HG03108 (cell line): ENCODE results near the gene SHB.
A peak's percentile ranks its signal among the peaks of the same experiment; 100 is the strongest.

Source experiments
- ATAC-seq: cut with Tn5 transposase; IDR thresholded peaks from one replicate; pipeline ENCODE4 v1.9.1; 2021; ENCODE audit warnings: moderate library complexity; ENCODE audit not compliant: unreplicated experiment

SHB gene, protein sequence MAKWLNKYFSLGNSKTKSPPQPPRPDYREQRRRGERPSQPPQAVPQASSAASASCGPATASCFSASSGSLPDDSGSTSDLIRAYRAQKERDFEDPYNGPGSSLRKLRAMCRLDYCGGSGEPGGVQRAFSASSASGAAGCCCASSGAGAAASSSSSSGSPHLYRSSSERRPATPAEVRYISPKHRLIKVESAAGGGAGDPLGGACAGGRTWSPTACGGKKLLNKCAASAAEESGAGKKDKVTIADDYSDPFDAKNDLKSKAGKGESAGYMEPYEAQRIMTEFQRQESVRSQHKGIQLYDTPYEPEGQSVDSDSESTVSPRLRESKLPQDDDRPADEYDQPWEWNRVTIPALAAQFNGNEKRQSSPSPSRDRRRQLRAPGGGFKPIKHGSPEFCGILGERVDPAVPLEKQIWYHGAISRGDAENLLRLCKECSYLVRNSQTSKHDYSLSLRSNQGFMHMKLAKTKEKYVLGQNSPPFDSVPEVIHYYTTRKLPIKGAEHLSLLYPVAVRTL

GRCh38 chr9:38068701-38069628 lies at the start of gene SHB:
Gene SHB (minus strand): TSS chr9:38069227. CDS start chr9:38068645, 582 bp downstream.
- peak; percentile 31 for ATAC-seq

DNA sequence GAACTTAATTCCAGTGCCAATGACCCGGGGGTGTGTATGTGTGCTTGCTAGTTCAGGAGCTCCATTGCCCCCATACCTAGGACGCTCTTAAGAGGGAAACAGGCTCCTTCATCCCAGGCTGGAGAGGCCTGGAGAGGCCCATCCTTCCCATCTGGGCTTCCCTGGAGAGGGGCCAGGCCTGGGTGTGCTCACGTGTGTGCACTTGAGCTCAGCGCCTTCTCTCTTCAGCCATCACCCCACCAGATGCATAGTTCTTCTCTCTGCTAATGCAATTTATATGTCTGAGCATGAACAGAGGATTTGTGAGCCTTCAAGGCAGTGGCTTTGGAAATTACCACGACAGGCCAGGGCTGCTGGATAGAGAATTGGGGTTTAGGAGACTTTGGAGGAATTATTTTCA lies 48.6 kb upstream of the SHB start:
- ATAC-seq, result no peak

DNA sequence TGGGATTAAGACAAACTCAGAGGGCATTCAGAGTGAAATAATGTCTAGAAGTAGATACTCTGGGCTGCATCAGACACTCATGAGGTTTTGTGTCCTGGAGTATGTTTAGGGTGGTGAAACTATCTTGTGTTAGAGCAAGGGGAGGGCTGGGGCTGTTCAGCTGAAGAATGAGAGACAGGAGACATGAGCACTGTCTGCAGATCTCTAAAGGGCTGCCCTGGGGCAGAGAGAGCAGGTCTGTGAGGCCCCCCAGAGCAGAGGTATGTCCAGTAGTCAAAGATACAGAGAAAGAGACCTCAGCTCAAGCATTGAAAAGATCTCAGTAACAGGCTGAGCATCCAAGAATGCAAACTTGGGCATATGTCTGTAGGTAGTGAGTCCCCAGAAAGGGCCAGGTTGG lies 45.9 kb upstream of the SHB start:
- ATAC-seq, result no peak

GRCh38 chr9:38112456-38112855 lies 43.4 kb upstream of the SHB start:
- ATAC-seq, result no peak

- no peak for ATAC-seq
These were observed 43.0 kb upstream of the SHB start for GRCh38 chr9:38112049-38112448.

DNA sequence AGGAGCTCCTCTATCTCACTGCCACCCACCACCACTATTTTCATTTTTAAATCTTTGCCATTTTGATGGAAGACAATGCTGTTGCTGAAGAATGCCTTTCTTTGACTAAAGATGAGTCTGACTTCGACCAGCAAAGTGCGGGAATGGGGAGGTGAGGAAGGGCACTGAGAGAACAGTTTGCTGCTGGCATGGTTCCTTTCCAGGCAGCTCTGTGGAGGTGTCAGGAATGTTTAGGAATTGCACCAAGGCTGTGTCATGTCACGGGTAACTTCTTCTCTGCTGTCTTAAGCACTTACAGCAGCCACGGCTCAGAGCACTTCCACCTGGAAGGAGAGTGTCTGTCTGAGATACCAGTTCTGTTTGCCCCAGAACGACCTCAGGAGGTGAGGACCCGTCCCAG lies 41.4 kb upstream of the SHB start:
- ATAC-seq, result no peak

DNA sequence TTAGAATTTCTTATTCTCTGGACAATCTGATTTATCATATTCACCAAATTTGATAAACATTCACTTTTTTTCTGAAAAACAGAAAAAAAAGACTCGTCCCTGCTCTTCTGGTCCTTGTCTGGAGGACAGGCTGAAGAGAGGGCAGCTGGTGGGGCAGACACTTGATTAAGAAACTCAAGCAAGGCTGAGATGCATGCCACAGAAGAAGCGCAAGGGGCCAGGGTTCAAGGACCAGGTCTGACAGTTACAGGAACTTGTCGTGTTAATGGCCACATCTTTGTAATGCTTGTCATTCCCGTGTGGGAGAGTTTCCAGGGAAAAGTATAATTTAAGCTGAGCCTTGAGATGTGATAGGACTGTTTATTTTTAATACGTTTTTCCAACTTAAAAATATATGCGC lies 40.6 kb upstream of the SHB start:
- no peak for ATAC-seq

- no peak for ATAC-seq
These were observed 39.3 kb upstream of the SHB start for GRCh38 chr9:38108326-38108725.

DNA sequence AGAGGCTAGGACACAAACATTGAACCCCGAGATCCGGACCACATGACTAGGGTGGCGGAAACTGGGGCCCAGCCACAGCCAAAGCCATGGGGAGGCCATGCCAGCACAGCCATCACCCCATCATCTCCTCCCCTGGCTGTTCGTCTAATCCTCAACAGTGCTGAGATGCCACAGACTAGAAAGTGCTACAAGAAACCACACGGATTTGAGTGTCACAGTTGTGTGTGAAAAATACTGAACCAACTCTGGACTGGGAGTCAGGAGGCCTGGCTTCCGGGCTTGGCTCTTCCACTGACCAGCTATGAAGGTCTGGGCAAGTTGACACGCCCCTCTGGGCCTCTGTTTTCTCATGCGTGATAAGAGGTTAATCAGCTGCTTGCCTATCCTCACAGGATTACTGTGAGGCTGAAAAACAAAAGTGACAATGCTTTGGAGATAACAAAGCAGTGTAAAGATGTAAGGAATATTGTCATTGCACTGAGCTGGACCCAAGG lies 38.8 kb upstream of the SHB start:
- no peak for ATAC-seq

DNA sequence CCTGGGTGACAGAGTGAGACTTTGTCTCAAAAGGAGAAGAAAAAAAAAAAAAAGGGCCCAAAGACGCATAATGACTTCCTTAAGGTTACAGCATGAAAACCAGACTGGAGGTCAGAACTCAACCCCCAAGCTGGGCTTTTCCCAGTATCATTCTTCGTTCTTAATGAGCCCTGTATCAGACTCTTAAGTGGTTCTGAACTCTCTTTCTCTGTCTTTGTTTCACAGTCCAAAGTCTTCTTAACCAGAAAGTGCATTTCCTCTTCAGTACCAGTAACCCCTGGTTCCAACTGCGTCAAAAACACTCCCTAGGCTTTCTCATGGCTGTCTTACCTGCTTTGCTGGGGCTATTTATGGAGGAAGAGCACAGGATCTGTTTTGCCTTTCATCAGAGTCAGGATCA lies 38.4 kb upstream of the SHB start:
- ATAC-seq, result no peak

DNA sequence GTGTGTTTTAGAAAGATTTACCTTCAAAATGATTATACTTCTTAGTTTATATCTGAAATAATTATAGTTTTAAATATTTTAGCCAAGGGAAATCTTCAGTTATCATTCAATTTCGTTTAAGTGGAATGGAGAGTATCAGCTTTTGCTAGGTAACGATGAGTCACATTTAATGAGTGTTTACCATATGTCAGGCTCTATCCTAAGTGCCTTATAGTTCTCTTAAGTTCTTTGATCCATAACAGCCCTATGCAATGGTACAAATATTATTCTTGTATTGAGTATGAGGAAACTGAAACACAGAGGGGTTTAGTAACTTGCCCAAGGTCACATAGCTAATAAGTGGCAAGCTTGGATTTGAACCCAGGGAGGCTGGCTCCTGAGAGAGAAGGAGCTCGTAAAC lies 37.5 kb upstream of the SHB start:
- no peak for ATAC-seq

GRCh38 chr9:38103340-38103739 lies 34.3 kb upstream of the SHB start:
- ATAC-seq, result no peak

DNA sequence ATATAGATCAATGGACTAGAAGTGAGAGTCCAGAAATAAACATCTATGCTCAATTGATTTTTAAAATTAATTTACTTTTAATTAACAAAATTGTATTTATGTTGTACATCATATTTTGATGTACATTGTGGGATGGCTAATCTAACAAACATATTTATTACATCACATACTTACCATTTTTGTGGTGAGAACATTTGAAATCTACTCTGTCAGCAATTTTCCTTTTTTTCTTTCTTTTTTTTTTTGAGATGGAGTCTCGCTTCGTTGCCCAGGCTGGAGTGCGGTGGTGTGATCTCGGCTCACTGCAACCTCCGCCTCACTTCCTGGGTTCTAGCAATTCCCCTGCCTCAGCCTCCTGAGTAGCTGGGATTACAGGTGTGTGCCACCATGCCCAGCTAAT lies 32.4 kb upstream of the SHB start:
- ATAC-seq, result no peak

- no peak for ATAC-seq
These were observed 27.3 kb upstream of the SHB start for GRCh38 chr9:38096238-38096805.

DNA sequence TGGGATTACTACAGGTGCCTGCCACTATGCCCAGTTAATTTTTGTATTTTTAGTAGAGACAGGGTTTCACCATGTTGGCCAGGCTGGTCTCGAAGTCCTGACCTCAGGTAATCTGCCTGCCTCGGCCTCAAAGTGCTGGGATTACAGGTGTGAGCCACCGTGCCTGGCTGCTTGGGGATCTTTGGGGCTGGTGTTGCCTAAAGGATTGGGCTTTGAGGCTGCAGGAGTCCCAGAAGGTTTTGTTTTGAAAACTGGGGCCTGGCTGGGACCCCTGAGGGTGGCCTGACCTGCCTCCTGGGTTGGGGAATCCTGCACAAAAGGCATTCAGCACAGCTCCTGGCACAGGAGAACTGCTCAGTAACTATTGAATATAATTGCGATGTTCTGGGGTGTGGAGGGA lies 25.1 kb upstream of the SHB start:
- no peak for ATAC-seq

DNA sequence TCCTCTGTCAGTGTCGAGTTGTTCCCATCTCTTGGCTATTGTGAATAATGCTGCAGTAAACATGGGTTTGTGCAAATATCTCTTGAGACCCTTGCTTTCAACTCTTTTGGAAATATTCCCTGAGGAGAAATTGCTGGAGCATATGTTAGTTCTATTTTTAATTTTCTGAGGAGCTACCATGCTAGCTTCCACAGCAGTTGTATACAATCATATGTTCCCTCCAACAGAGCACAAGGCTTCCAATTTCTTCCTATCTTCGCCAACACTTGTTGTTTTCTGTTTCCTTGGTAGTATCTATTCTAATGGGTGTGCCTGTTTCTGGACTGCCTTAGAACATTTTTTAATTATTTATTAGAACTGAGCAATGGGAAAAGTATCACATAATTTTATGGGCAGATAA lies 23.6 kb upstream of the SHB start:
- no peak for ATAC-seq

GRCh38 chr9:38092200-38092524 lies 23.1 kb upstream of the SHB start:
- no peak for ATAC-seq

DNA sequence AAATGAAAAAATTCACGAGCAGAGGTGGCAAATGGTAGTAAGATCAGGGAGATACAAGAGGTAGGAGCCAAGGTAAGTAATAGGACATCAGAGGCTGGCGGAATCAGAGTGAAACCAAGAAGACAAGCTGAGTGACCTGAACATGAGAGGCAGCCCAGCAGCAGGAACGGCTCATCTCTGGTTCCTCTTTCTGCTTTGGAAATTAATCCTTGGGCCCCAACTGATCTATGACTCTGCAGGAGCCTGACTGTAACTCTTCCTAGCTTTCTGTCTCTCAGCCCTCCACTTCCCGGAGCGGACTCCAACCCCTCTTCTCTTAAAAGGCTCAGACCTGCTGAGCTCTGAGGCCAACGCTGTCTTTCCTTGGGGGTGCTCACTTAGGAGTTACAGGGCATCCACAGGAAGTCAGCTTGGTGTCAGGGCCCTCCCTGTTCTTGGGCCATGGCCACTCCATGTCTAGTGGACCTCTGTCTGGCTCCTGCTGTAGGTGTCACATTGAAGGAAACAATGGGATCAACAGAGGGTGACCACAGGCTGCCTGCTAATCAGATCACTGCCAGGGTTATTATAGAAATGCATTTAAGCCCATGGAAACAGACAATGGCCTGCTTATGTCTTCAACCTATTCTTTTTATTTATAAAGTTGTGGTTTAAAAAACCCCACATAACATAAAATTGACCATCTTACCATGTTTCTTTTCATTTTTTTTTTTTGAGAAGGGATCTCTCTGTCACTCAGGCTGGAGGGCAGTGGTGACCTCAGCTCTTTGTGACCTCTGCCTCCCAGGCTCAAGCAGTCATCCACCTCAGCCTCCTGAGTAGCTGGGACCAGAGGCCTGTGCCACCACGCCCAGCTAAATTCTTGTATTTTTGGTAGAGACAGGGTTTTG lies 22.5 kb upstream of the SHB start:
- ATAC-seq, result peak; percentile 50

DNA sequence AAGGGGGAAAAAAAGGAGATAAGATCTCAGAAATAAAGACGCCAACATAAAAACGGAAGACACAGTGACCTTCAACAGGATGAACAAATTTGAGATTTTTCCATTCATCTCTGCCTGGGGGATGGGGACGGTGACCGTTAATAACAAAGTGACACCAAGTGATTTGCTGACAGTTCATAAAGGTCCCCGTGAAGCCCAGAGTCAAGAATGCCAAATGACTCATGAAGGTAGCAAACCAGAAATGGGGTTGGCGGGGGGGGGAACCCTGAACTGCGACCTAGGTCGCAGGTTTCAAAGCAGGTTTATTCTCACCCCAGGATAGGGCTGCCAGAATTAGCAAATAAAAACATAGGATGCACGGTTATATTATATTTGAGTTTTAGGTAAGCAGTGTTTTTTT lies 21.1 kb upstream of the SHB start:
- ATAC-seq, result no peak

- no peak for ATAC-seq
These were observed 20.5 kb upstream of the SHB start for GRCh38 chr9:38089387-38090165.
